ENCODE measurements around the gene CEP152.

DNA sequence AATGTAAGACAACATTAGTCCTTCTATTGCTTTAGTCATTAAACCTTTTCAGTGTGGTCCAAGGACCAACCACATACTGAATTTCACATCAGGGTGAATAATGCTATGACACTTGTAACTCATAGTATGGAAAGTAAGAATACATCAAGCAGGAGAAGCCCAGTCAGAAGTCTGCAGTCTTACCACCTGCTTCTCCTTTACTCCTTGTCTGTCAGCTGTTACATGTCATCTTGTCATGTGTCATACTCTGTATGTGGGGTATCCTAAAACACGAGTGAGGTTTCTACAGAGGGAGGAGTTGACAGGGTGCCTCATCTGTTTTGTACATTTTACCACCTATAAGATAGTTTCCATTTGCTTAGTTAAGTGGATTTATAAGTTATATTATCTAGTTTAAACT lies 34.3 kb upstream of the CEP152 start:
- no peak for TF ChIP-seq EZH2 (IDR thresholded peaks at IDR 0.05)
- TF ChIP-seq, protein P1, sequence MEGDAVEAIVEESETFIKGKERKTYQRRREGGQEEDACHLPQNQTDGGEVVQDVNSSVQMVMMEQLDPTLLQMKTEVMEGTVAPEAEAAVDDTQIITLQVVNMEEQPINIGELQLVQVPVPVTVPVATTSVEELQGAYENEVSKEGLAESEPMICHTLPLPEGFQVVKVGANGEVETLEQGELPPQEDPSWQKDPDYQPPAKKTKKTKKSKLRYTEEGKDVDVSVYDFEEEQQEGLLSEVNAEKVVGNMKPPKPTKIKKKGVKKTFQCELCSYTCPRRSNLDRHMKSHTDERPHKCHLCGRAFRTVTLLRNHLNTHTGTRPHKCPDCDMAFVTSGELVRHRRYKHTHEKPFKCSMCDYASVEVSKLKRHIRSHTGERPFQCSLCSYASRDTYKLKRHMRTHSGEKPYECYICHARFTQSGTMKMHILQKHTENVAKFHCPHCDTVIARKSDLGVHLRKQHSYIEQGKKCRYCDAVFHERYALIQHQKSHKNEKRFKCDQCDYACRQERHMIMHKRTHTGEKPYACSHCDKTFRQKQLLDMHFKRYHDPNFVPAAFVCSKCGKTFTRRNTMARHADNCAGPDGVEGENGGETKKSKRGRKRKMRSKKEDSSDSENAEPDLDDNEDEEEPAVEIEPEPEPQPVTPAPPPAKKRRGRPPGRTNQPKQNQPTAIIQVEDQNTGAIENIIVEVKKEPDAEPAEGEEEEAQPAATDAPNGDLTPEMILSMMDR (IDR thresholded peaks at IDR 0.05), result no peak

Data from neural progenitor cell (in vitro differentiated cells).